GM19238 (cell line): Measurements from ENCODE around the gene ZCCHC14.
"Not testable (repeated sequence)": the region's sequence is repeated elsewhere in the genome, so short reads cannot be mapped to it uniquely, and the experiment has no call there.

ENCODE experiments used
- DNase-seq: peaks from one replicate; pipeline ENCODE4 v3.0.0; 2011; ENCODE audit warnings: low spot score; ENCODE audit not compliant: insufficient read length

The ZCCHC14 gene

GRCh38 chr16:87524407-87524806 is 31.6 kb upstream of the ZCCHC14 start:
- no peak for DNase-seq

- DNase-seq = not testable (repeated sequence)
Measured at GRCh38 chr16:87523605-87524004, 30.8 kb upstream of the ZCCHC14 start.

GRCh38 chr16:87521764-87522163 is 28.9 kb upstream of the ZCCHC14 start:
- DNase-seq = not testable (repeated sequence)

GRCh38 chr16:87519170-87519569 is 26.3 kb upstream of the ZCCHC14 start:
- DNase-seq = not testable (repeated sequence)

- DNase-seq = not testable (repeated sequence)
Measured at GRCh38 chr16:87518430-87519051, 25.7 kb upstream of the ZCCHC14 start.

GRCh38 chr16:87517610-87518429 is 25.0 kb upstream of the ZCCHC14 start:
- DNase-seq = not testable (repeated sequence)

- DNase-seq = no peak
Measured at GRCh38 chr16:87516361-87516760, 23.5 kb upstream of the ZCCHC14 start.

- DNase-seq = no peak
Measured at GRCh38 chr16:87515475-87516330, 22.9 kb upstream of the ZCCHC14 start.

GRCh38 chr16:87509778-87510177 is 17.0 kb upstream of the ZCCHC14 start:
- not testable (repeated sequence) for DNase-seq

GRCh38 chr16:87507351-87508069 is 14.7 kb upstream of the ZCCHC14 start:
- DNase-seq = no peak

GRCh38 chr16:87506423-87507350 is 13.9 kb upstream of the ZCCHC14 start:
- DNase-seq = no peak

GRCh38 chr16:87505834-87506233 is 13.0 kb upstream of the ZCCHC14 start:
- DNase-seq = no peak

GRCh38 chr16:87503232-87503937 is 10.6 kb upstream of the ZCCHC14 start:
- DNase-seq = not testable (repeated sequence)

- DNase-seq = no peak
Measured at GRCh38 chr16:87502308-87502969, 9.6 kb upstream of the ZCCHC14 start.

GRCh38 chr16:87501117-87501516 is 8.3 kb upstream of the ZCCHC14 start:
- DNase-seq = no peak

- DNase-seq = no peak
Measured at GRCh38 chr16:87499189-87499486, 6.3 kb upstream of the ZCCHC14 start.

- DNase-seq = no peak
Measured at GRCh38 chr16:87498324-87499188, 5.7 kb upstream of the ZCCHC14 start.

GRCh38 chr16:87497767-87498290 is 5.0 kb upstream of the ZCCHC14 start:
- not testable (repeated sequence) for DNase-seq
